GM19239 (cell line): Measurements from ENCODE around the gene RPA3.
"Not testable (repeated sequence)": the region's sequence is repeated elsewhere in the genome, so short reads cannot be mapped to it uniquely, and the experiment has no call there.

Source experiments
- DNase-seq: peaks from one replicate; pipeline ENCODE4 v3.0.0; 2011; ENCODE audit warnings: low spot score; ENCODE audit not compliant: insufficient read length
- FAIRE-seq: peaks from 2 replicates; lab custom pipeline; 2011; peaks lifted over from hg19 to GRCh38; lab: Jason Lieb, UNC

The RPA3 gene

GRCh38 chr7:7696458-7697119 is 21.8 kb downstream of the RPA3 start:
- FAIRE-seq (no peak), DNase-seq (no peak)

GRCh38 chr7:7695111-7695817 is 23.1 kb downstream of the RPA3 start:
- FAIRE-seq = no peak
- DNase-seq = no peak

- no peak for FAIRE-seq
These were observed 23.9 kb downstream of the RPA3 start for GRCh38 chr7:7694542-7694941.

GRCh38 chr7:7693881-7694280 is 24.5 kb downstream of the RPA3 start:
- FAIRE-seq (no peak), DNase-seq (no peak)

More at GRCh38 chr7:7694542-7694941, 23.9 kb downstream of the RPA3 start:
- DNase-seq = no peak

- DNase-seq = no peak
- no peak for FAIRE-seq
These were observed 29.5 kb downstream of the RPA3 start for GRCh38 chr7:7688956-7689355.

- FAIRE-seq (no peak), DNase-seq (no peak)
These were observed 30.1 kb downstream of the RPA3 start for GRCh38 chr7:7688310-7688709.

- no peak for FAIRE-seq
These were observed 30.6 kb downstream of the RPA3 start for GRCh38 chr7:7687800-7688199.

GRCh38 chr7:7686811-7687508 is 31.4 kb downstream of the RPA3 start:
- peak; percentile 81 for FAIRE-seq
- no peak for DNase-seq

More at GRCh38 chr7:7687800-7688199, 30.6 kb downstream of the RPA3 start:
- no peak for DNase-seq

GRCh38 chr7:7682861-7683260 is 35.5 kb downstream of the RPA3 start:
- no peak for DNase-seq
- peak; percentile 69 for FAIRE-seq

- DNase-seq (no peak), FAIRE-seq (no peak)
These were observed 36.5 kb downstream of the RPA3 start for GRCh38 chr7:7681936-7682329.

- DNase-seq (no peak), FAIRE-seq (peak; percentile 92)
These were observed 37.0 kb downstream of the RPA3 start for GRCh38 chr7:7681191-7681935.

- not testable (repeated sequence) for DNase-seq, FAIRE-seq
These were observed 38.8 kb downstream of the RPA3 start for GRCh38 chr7:7679640-7680039.

- DNase-seq (no peak), FAIRE-seq (no peak)
These were observed 42.7 kb downstream of the RPA3 start for GRCh38 chr7:7675686-7676085.

GRCh38 chr7:7673240-7673550 is 45.2 kb downstream of the RPA3 start:
- no peak for FAIRE-seq
- DNase-seq = no peak

- FAIRE-seq (no peak), DNase-seq (no peak)
These were observed 45.7 kb downstream of the RPA3 start for GRCh38 chr7:7672545-7673239.

GRCh38 chr7:7671361-7671760 is 47.0 kb downstream of the RPA3 start:
- no peak for DNase-seq
- no peak for FAIRE-seq

- no peak for FAIRE-seq
- no peak for DNase-seq
These were observed 47.9 kb downstream of the RPA3 start for GRCh38 chr7:7670490-7670889.

- no peak for DNase-seq
- no peak for FAIRE-seq
These were observed 49.7 kb downstream of the RPA3 start for GRCh38 chr7:7668706-7669105.

- FAIRE-seq = no peak
These were observed 51.2 kb downstream of the RPA3 start for GRCh38 chr7:7667187-7667586.

GRCh38 chr7:7665031-7665430 is 53.4 kb downstream of the RPA3 start:
- DNase-seq (no peak), FAIRE-seq (no peak)

More at GRCh38 chr7:7667187-7667586, 51.2 kb downstream of the RPA3 start:
- DNase-seq = no peak
